GM12878 (cell line): Measurements from ENCODE around the gene MPP2. TPM values are rescaled to one million over a fixed set of nuclear protein-coding genes. Genes with fewer than 3 reads are reported as not detected.

Experiments used
- ATAC-seq: fragments of 200-7000 bp; cut with Tn5 transposase; 3 replicates; pipeline ENCODE4 v1.9.1; 2020; ENCODE audit warnings: mild to moderate bottlenecking, moderate library complexity
- BruUV-seq: library from RNA; stranded (reverse); fragments of 400-500 nt; replicated peaks from 2 replicates; lab custom pipeline; 2021; lab: Mats Ljungman, UMichigan
- CTCF ChIA-PET: fragments of 300-600 bp; sonication (Branson Sonifier 250); formaldehyde crosslinking; extraction: SDS; loops from one replicate; lab custom pipeline; 2021; ENCODE audit warnings: inconsistent platforms; lab: Yijun Ruan, JAX
- POLR2A ChIA-PET: fragments of 350-600 bp; formaldehyde crosslinking; extraction: SDS; loops from one replicate; lab custom pipeline; 2021; ENCODE audit warnings: inconsistent platforms; lab: Charles Lee
- RAD21 ChIA-PET: fragments of 300-600 bp; sonication (Branson Sonifier 250); formaldehyde crosslinking; loops from one replicate; lab custom pipeline; 2023; ENCODE audit warnings: antibody characterized with exemption; ENCODE audit not compliant: unreplicated experiment; lab: Charles Lee
- SMC1A ChIA-PET: fragments of 300-600 bp; sonication (Branson Sonifier 250); formaldehyde crosslinking; loops from one replicate; lab custom pipeline; 2023; ENCODE audit not compliant: unreplicated experiment, uncharacterized antibody; lab: Charles Lee
- DNase-seq: peaks from one replicate; pipeline ENCODE4 v3.0.0-alpha.2; 2011; ENCODE audit warnings: low read depth, low spot score
- FAIRE-seq: peaks from 3 replicates; lab custom pipeline; 2011; peaks lifted over from hg19 to GRCh38; lab: Jason Lieb, UNC
- H2AFZ ChIP-seq: 2 replicates; pipeline ENCODE4 v1.6.0; 2011; ENCODE audit warnings: low read depth, low read length, control low read depth; ENCODE audit not compliant: control insufficient read depth
- H3K27ac ChIP-seq: 2 replicates; pipeline ENCODE4 v1.5.1; 2011; ENCODE audit warnings: control low read depth; ENCODE audit not compliant: control insufficient read depth, insufficient read depth
- H3K27me3 ChIP-seq, 2 experiments: replicated peaks in 1 of 2; 2 replicates each; pipeline versions ENCODE4 v1.6.0 to v1.6.1; 2011; ENCODE audit warnings: low read length in 1 of 2; ENCODE audit not compliant: control insufficient read depth in 2 of 2, insufficient read depth in 2 of 2
- H3K36me3 ChIP-seq, 2 experiments: 2 replicates each; pipeline ENCODE4 v1.5.1; 2011; ENCODE audit warnings: low read length in 1 of 2; ENCODE audit not compliant: control insufficient read depth in 2 of 2, insufficient read depth in 2 of 2
- H3K4me1 ChIP-seq: 2 replicates; pipeline ENCODE4 v1.6.1; 2011; ENCODE audit warnings: mild to moderate bottlenecking, low read length, moderate library complexity, mixed read lengths; ENCODE audit not compliant: control insufficient read depth, insufficient read depth
- H3K4me2 ChIP-seq: 2 replicates; pipeline ENCODE4 v1.6.0; 2011; ENCODE audit warnings: control low read depth; ENCODE audit not compliant: control insufficient read depth, insufficient read depth
- H3K4me3 ChIP-seq: fragments of 200-600 bp; sonication (generic); 2 replicates; pipeline ENCODE4 v1.5.1; 2016
- H3K79me2 ChIP-seq: 2 replicates; pipeline ENCODE4 v1.6.0; 2011; ENCODE audit warnings: low read length; ENCODE audit not compliant: control insufficient read depth, insufficient read depth
- H3K9ac ChIP-seq: 2 replicates; pipeline ENCODE4 v1.8.0; 2011; ENCODE audit warnings: low read length, control low read depth, mixed read lengths; ENCODE audit not compliant: control insufficient read depth, insufficient read depth
- H3K9me3 ChIP-seq: replicated peaks from 3 replicates; pipeline ENCODE4 v1.5.1; 2011; ENCODE audit warnings: mild to moderate bottlenecking, low read length; ENCODE audit not compliant: control insufficient read depth, insufficient read depth
- H4K20me1 ChIP-seq: 2 replicates; pipeline ENCODE4 v1.6.0; 2011; ENCODE audit not compliant: control insufficient read depth, insufficient read depth
- BACH1 ChIP-seq: fragments of 450-650 bp; IDR thresholded peaks from 2 replicates; pipeline ENCODE4 v1.6.1; 2017; ENCODE audit warnings: mild to moderate bottlenecking, borderline replicate concordance
- ESRRA ChIP-seq: IDR thresholded peaks from 2 replicates; pipeline ENCODE4 v1.6.1; 2012; ENCODE audit warnings: mild to moderate bottlenecking, low read length, improper control_type of control experiment
- HSF1 ChIP-seq: fragments of 150-350 bp; IDR thresholded peaks from 2 replicates; pipeline ENCODE4 v1.6.1; 2014; ENCODE audit warnings: mild to moderate bottlenecking, low read depth, low read length
- MEF2B ChIP-seq: fragments of 450-650 bp; IDR thresholded peaks from 2 replicates; pipeline ENCODE4 v1.6.1; 2018; ENCODE audit warnings: mild to moderate bottlenecking, moderate library complexity; ENCODE audit not compliant: partially characterized antibody, poor library complexity, severe bottlenecking
- RAD21 ChIP-seq: IDR thresholded peaks from 2 replicates; pipeline ENCODE4 v1.6.1; 2011; ENCODE audit warnings: mild to moderate bottlenecking, low read depth, low read length, moderate library complexity; ENCODE audit not compliant: insufficient read depth
- RCOR1 ChIP-seq: conservative IDR thresholded peaks from 2 replicates; pipeline ENCODE4 v1.6.1; 2012; ENCODE audit warnings: low read depth, low read length, improper control_type of control experiment
- REST ChIP-seq: IDR thresholded peaks from 2 replicates; pipeline ENCODE4 v1.6.1; 2012; ENCODE audit warnings: mild to moderate bottlenecking, low read depth, low read length
- SMC3 ChIP-seq: IDR thresholded peaks from 2 replicates; pipeline ENCODE4 v1.6.1; 2011; ENCODE audit warnings: low read length, improper control_type of control experiment, borderline replicate concordance
- SPI1 ChIP-seq: IDR thresholded peaks from 2 replicates; pipeline ENCODE4 v1.6.1; 2011; ENCODE audit warnings: low read depth, mild to moderate bottlenecking, low read length, moderate library complexity, borderline replicate concordance; ENCODE audit not compliant: insufficient read depth
- STAT3 ChIP-seq: IDR thresholded peaks from 2 replicates; pipeline ENCODE4 v1.6.1; 2011; ENCODE audit warnings: low read depth, low read length, improper control_type of control experiment
- TBL1XR1 ChIP-seq: IDR thresholded peaks from 2 replicates; pipeline ENCODE4 v1.6.1; 2012; ENCODE audit warnings: low read depth, low read length, improper control_type of control experiment
- TCF7 ChIP-seq: IDR thresholded peaks from 2 replicates; pipeline ENCODE4 v1.6.1; 2014; ENCODE audit warnings: antibody characterized with exemption, borderline replicate concordance
- WGBS: methylation state at CpG from one replicate; pipeline ENCODE4 v1.1.6; 2016; ENCODE audit warnings: low lambda C conversion rate; ENCODE audit not compliant: insufficient replicate concordance, insufficient coverage; ENCODE audit errors: missing lambda C conversion rate; 5-methylcytosine and 5-hydroxymethylcytosine counted together
- in situ Hi-C: fragments of 300-500 bp; cut with MboI; formaldehyde crosslinking; loops from 9 replicates; pipeline ENCODE4 v1.14.3; 2018; ENCODE audit warnings: mixed read lengths
- intact Hi-C: fragments of 100-400 bp; cut with micrococcal nuclease; formaldehyde crosslinking; loops from one replicate; pipeline ENCODE4 v1.14.2; 2022; ENCODE audit not compliant: unreplicated experiment
- polyA plus RNA-seq, 11 experiments: library from polyadenylated mRNA; depleted of rRNA in 4 of 11; unstranded in 6 of 11; stranded (reverse) in 5 of 11; fragments of >200 nt; fragmentation: Nextera tagmentation in 4 of 11; fragmentation: Illumina TruSeq in 1 of 11; extraction: Ambion mirVana in 4 of 11; extraction: Trizol in 1 of 11; gene quantifications; 1 replicate in 1 of 11; 2 replicates in 10 of 11; pipeline versions ENCODE4 v1.2.1 to v1.2.3, GENCODE V29; 2011 to 2016; ENCODE audit warnings: inconsistent platforms in 2 of 11, missing spikeins in 2 of 11, low read depth in 1 of 11
- total RNA-seq, 4 experiments: library from RNA; depleted of rRNA in 3 of 4; stranded (reverse); fragments of >200 nt in 3 of 4; fragmentation: Illumina TruSeq in 1 of 4; extraction: Trizol in 1 of 4; gene quantifications; 2 replicates each; pipeline versions ENCODE4 v1.2.1 to v1.2.3, GENCODE V29; 2013 to 2021

The MPP2 gene
- total and polyA plus RNA-seq, 10 of the 15 experiments (the other 5 are each of a cell fraction or from before 2014, with no cell fraction given), result 0.02 to 0.23 (median 0.15) TPM; not detected in 2

GRCh38 chr17:43898446-43898845, 8.9 kb downstream of the MPP2 start:
- Histone ChIP-seq H3K27ac (no peak overlapping the region), H2AFZ (no peak overlapping the region), H3K36me3 (no peaks in the 10 kb centered on the region), H3K4me3 (no peak overlapping the region), H3K79me2 (no peaks in the 10 kb centered on the region), H3K9ac (no peak overlapping the region), H4K20me1 (no peaks in the 10 kb centered on the region; the same call in 1 of the 2 replicates), H3K27me3 (peaks cover 3 to 7% of the 10 kb centered on the region in 2 experiments; a peak in 3 of 4 replicates), H3K9me3 (no peaks in the 10 kb centered on the region), H3K4me2 (no peak overlapping the region), H3K4me1 (0 out of 2 replicates have a peak, but pooled peaks cover 5% of the 10 kb centered on the region)
- SMC1A ChIA-PET, result no interaction called here
- POLR2A ChIA-PET, result no interaction called here
- CTCF ChIA-PET, result no interaction called here
- in situ Hi-C loops, result no loop called here
- TF ChIP-seq BACH1 (no peak), STAT3 (no peak), ESRRA (no peak), RAD21 (no peak), SPI1 (no peak), TBL1XR1 (no peak)
- no TSS peak for BruUV-seq
- intact Hi-C loops, result no loop called here
- FAIRE-seq (no peak), ATAC-seq (no peak), DNase-seq (no peak)
- RAD21 ChIA-PET, result no interaction called here
- WGBS, result no CpG with 5 or more reads among the region's 1 CpG

- ATAC-seq, result no peak
- no peak for FAIRE-seq
- intact Hi-C loops, result no loop called here
- TF ChIP-seq RAD21 (no peak), SPI1 (no peak), REST (no peak), SMC3 (no peak), MEF2B (no peak), TCF7 (no peak), TBL1XR1 (no peak), RCOR1 (no peak), HSF1 (no peak)
These were observed 9.5 kb downstream of the MPP2 start for GRCh38 chr17:43897831-43898230.

More at GRCh38 chr17:43897831-43898230, 9.5 kb downstream of the MPP2 start:
- no peak overlapping the region for H3K9ac ChIP-seq
- ChIA-PET SMC1A (interaction anchor here (0.8 kb wide), 1 partner anchor 12 kb away, joined by 3 read pairs; no protein-coding TSS in a partner anchor), CTCF (interaction anchor here (1.1 kb wide), 1 partner anchor 12 kb away, joined by 4 read pairs; no protein-coding TSS in a partner anchor), RAD21 (interaction anchor here (0.6 kb wide), 1 partner anchor 98 kb away, joined by 4 read pairs; no protein-coding TSS in a partner anchor), POLR2A (no interaction called here)
- no peak overlapping the region for H3K4me2 ChIP-seq
- 25% methylated on average over 3 of the region's 3 CpGs for whole genome bisulfite sequencing
- H3K27me3 ChIP-seq, result peaks cover 3 to 7% of the 10 kb centered on the region in 2 experiments; a peak in 3 of 4 replicates
- 0 out of 2 replicates have a peak, but pooled peaks cover 5% of the 10 kb centered on the region for H3K4me1 ChIP-seq
- H3K9me3 ChIP-seq, result no peaks in the 10 kb centered on the region
- in situ Hi-C loops, result no loop called here
- H3K79me2 ChIP-seq, result no peaks in the 10 kb centered on the region
- no peak overlapping the region for H2AFZ ChIP-seq
- DNase-seq, result no peak
- no peak overlapping the region for H3K27ac ChIP-seq
- BruUV-seq, result no TSS peak
- H4K20me1 ChIP-seq, result no peaks in the 10 kb centered on the region; the same call in 1 of the 2 replicates
- no peaks in the 10 kb centered on the region for H3K36me3 ChIP-seq
- H3K4me3 ChIP-seq, result no peak overlapping the region
